HCT116 (cell line): ENCODE results near the gene IL1RAPL1.

Experiments
- ATF3 ChIP-seq: IDR thresholded peaks from 2 replicates; pipeline ENCODE4 v1.6.1; 2012
- CEBPB ChIP-seq: IDR thresholded peaks from 2 replicates; pipeline ENCODE4 v1.6.1; 2012; ENCODE audit warnings: low read depth
- CTCF ChIP-seq, 3 experiments: fragments of 200-600 bp in 1 of 3; sonication (generic) in 1 of 3; IDR thresholded peaks in 2 of 3; conservative IDR thresholded peaks in 1 of 3; 2 replicates each; pipeline ENCODE4 v1.5.1; 2012 to 2017; ENCODE audit warnings: low read depth in 2 of 3, low read length in 2 of 3, antibody characterized with exemption in 1 of 3, borderline replicate concordance in 1 of 3, control low read depth in 1 of 3, mild to moderate bottlenecking in 1 of 3, mixed read lengths in 1 of 3, mixed run types in 1 of 3, moderate library complexity in 1 of 3; ENCODE audit not compliant: insufficient read depth in 1 of 3
- EGR1 ChIP-seq: IDR thresholded peaks from 2 replicates; pipeline ENCODE4 v1.6.1; 2012; ENCODE audit warnings: low read depth
- EZH2phosphoT487 ChIP-seq: fragments of 200-600 bp; IDR thresholded peaks from 2 replicates; pipeline ENCODE4 v1.6.1; 2018; ENCODE audit warnings: antibody characterized with exemption, borderline replicate concordance
- JUND ChIP-seq: IDR thresholded peaks from 2 replicates; pipeline ENCODE4 v1.6.1; 2012
- POLR2A ChIP-seq: IDR thresholded peaks from 2 replicates; pipeline ENCODE4 v1.7.0; 2011; ENCODE audit warnings: borderline replicate concordance; ENCODE audit not compliant: insufficient read depth, insufficient read length; ENCODE audit errors: extremely low read depth
- POLR2AphosphoS5 ChIP-seq: IDR thresholded peaks from 2 replicates; pipeline ENCODE4 v1.6.1; 2011; ENCODE audit warnings: mild to moderate bottlenecking, low read depth, low read length, moderate library complexity
- RAD21 ChIP-seq: IDR thresholded peaks from 2 replicates; pipeline ENCODE4 v1.6.1; 2012; ENCODE audit warnings: low read depth, mild to moderate bottlenecking
- SP1 ChIP-seq: IDR thresholded peaks from 2 replicates; pipeline ENCODE4 v1.6.1; 2012; ENCODE audit warnings: low read depth
- TCF7L2 ChIP-seq: IDR thresholded peaks from 2 replicates; pipeline ENCODE4 v1.7.0; 2011; ENCODE audit warnings: borderline replicate concordance, inconsistent platforms; ENCODE audit not compliant: insufficient read depth, insufficient read length; ENCODE audit errors: extremely low read depth
- ZFX ChIP-seq: fragments of 450-650 bp; IDR thresholded peaks from 2 replicates; pipeline ENCODE4 v1.6.1; 2017
- TF ChIP-seq, protein P1 (sequence below): IDR thresholded peaks from 2 replicates; pipeline ENCODE4 v1.6.1; 2012; ENCODE audit warnings: low read depth
- TF ChIP-seq, protein P2 (sequence below): IDR thresholded peaks from 2 replicates; pipeline ENCODE4 v1.6.1; 2012

DNA sequence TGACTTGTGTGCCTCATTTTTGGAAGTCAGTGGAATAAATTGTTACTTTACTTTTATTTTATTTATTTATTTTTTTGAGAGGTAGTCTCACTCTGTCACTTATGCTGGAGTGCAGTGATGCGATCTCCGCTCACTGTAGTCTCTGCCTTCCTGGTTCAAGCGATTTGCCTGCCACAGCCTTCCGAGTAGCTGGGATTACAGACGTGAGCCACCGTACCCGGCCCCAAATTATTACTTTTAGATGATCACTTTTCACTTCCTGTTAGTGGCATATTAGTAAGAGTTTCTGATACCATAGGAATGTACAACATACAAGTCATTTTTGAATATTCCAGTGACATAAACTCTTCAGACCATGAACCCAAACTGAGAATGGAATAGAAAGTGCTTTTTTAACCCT lies 1017.1 kb downstream of the IL1RAPL1 start:
- TF ChIP-seq RAD21 (no peak), CTCF (IDR thresholded peaks at IDR 0.05 in 2 of 3, conservative IDR thresholded peaks at IDR 0.05 in 1 of 3; ENCODE audit: borderline replicate concordance in 1 of 3, insufficient read depth in 1 of 3, low read depth in 2 of 3, low read length in 2 of 3) (no peak), ATF3 (no peak), POLR2AphosphoS5 (no peak), TCF7L2 (no peak), CEBPB (no peak), EZH2phosphoT487 (no peak), ZFX (no peak), POLR2A (no peak), EGR1 (no peak), JUND (no peak), SP1 (no peak)
- TF ChIP-seq, protein P1, sequence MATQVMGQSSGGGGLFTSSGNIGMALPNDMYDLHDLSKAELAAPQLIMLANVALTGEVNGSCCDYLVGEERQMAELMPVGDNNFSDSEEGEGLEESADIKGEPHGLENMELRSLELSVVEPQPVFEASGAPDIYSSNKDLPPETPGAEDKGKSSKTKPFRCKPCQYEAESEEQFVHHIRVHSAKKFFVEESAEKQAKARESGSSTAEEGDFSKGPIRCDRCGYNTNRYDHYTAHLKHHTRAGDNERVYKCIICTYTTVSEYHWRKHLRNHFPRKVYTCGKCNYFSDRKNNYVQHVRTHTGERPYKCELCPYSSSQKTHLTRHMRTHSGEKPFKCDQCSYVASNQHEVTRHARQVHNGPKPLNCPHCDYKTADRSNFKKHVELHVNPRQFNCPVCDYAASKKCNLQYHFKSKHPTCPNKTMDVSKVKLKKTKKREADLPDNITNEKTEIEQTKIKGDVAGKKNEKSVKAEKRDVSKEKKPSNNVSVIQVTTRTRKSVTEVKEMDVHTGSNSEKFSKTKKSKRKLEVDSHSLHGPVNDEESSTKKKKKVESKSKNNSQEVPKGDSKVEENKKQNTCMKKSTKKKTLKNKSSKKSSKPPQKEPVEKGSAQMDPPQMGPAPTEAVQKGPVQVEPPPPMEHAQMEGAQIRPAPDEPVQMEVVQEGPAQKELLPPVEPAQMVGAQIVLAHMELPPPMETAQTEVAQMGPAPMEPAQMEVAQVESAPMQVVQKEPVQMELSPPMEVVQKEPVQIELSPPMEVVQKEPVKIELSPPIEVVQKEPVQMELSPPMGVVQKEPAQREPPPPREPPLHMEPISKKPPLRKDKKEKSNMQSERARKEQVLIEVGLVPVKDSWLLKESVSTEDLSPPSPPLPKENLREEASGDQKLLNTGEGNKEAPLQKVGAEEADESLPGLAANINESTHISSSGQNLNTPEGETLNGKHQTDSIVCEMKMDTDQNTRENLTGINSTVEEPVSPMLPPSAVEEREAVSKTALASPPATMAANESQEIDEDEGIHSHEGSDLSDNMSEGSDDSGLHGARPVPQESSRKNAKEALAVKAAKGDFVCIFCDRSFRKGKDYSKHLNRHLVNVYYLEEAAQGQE: no peak
- TF ChIP-seq, protein P2, sequence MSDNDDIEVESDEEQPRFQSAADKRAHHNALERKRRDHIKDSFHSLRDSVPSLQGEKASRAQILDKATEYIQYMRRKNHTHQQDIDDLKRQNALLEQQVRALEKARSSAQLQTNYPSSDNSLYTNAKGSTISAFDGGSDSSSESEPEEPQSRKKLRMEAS: no peak
